MG63 (cell line): ENCODE data around the gene ADCY9. TPM values are rescaled to one million over a fixed set of nuclear protein-coding genes. Genes with fewer than 3 reads are reported as not detected.
A peak's percentile ranks its signal among the peaks of the same experiment; 100 is the strongest.

ENCODE experiments used
- DNase-seq: peaks from one replicate; pipeline ENCODE4 v3.0.0-alpha.2; 2020
- H3K27me3 ChIP-seq: fragments of 250-450 bp; sonication (Bioruptor Pico); 2 replicates; pipeline ENCODE4 v1.5.1; 2020; ENCODE audit warnings: mild to moderate bottlenecking, moderate library complexity
- H3K36me3 ChIP-seq: fragments of 250-450 bp; sonication (Bioruptor Pico); 2 replicates; pipeline ENCODE4 v1.5.1; 2020; ENCODE audit warnings: mild to moderate bottlenecking, moderate library complexity
- H3K4me3 ChIP-seq: fragments of 250-450 bp; sonication (Bioruptor Pico); 2 replicates; pipeline ENCODE4 v1.5.1; 2020; ENCODE audit warnings: mild to moderate bottlenecking, moderate library complexity
- H3K9me3 ChIP-seq: fragments of 250-450 bp; sonication (Bioruptor Pico); 2 replicates; pipeline ENCODE4 v1.5.1; 2020; ENCODE audit warnings: mild to moderate bottlenecking, moderate library complexity
- total RNA-seq: library from RNA; depleted of rRNA; stranded (reverse); fragments of >200 nt; shearing (Covaris generic); gene quantifications from 2 replicates; pipeline ENCODE4 v1.2.3, GENCODE V29; 2014; ENCODE audit warnings: low replicate concordance

ADCY9 gene
- total RNA-seq, 1 experiment from 2014 or later: 18.4 TPM

- Histone ChIP-seq H3K27me3 (no peaks in the 10 kb centered on the region), H3K36me3 (no peaks in the 10 kb centered on the region), H3K9me3 (no peaks in the 10 kb centered on the region; the same call in 1 of the 2 replicates)
Measured at GRCh38 chr16:4135537-4135936, 19.3 kb upstream of the ADCY9 start.

GRCh38 chr16:4133897-4134372, 17.7 kb upstream of the ADCY9 start:
- no peak overlapping the region for H3K4me3 ChIP-seq
- no peaks in the 10 kb centered on the region for H3K27me3 ChIP-seq
- H3K9me3 ChIP-seq: no peaks in the 10 kb centered on the region
- no peak for DNase-seq
- no peaks in the 10 kb centered on the region for H3K36me3 ChIP-seq

More at GRCh38 chr16:4135537-4135936, 19.3 kb upstream of the ADCY9 start:
- no peak overlapping the region for H3K4me3 ChIP-seq
- no peak for DNase-seq

- Histone ChIP-seq H3K36me3 (no peaks in the 10 kb centered on the region), H3K27me3 (no peaks in the 10 kb centered on the region), H3K4me3 (no peak overlapping the region), H3K9me3 (no peaks in the 10 kb centered on the region)
- DNase-seq: no peak
Measured at GRCh38 chr16:4131621-4132020, 15.4 kb upstream of the ADCY9 start.

GRCh38 chr16:4124535-4125294, 8.5 kb upstream of the ADCY9 start:
- no peaks in the 10 kb centered on the region for H3K36me3 ChIP-seq

GRCh38 chr16:4123616-4124300, 7.5 kb upstream of the ADCY9 start:
- Histone ChIP-seq H3K27me3 (no peaks in the 10 kb centered on the region), H3K4me3 (no peak overlapping the region), H3K9me3 (no peaks in the 10 kb centered on the region), H3K36me3 (no peaks in the 10 kb centered on the region)
- DNase-seq: peak; percentile 67

More at GRCh38 chr16:4124535-4125294, 8.5 kb upstream of the ADCY9 start:
- H3K27me3 ChIP-seq: no peaks in the 10 kb centered on the region
- no peak for DNase-seq
- no peak overlapping the region for H3K4me3 ChIP-seq
- H3K9me3 ChIP-seq: no peaks in the 10 kb centered on the region

- no peak for DNase-seq
- Histone ChIP-seq H3K27me3 (no peaks in the 10 kb centered on the region), H3K9me3 (no peaks in the 10 kb centered on the region), H3K4me3 (no peak overlapping the region), H3K36me3 (no peaks in the 10 kb centered on the region)
Measured at GRCh38 chr16:4120176-4120575, 3.9 kb upstream of the ADCY9 start.

GRCh38 chr16:4117250-4117578, 972 bp upstream of the ADCY9 start:
- Histone ChIP-seq H3K36me3 (peaks cover 26% of the 10 kb centered on the region), H3K4me3 (peak overlapping the region; percentile 65), H3K27me3 (no peaks in the 10 kb centered on the region), H3K9me3 (no peaks in the 10 kb centered on the region)
- no peak for DNase-seq

- Histone ChIP-seq H3K9me3 (no peaks in the 10 kb centered on the region), H3K4me3 (peak overlapping the region; percentile 69), H3K27me3 (no peaks in the 10 kb centered on the region), H3K36me3 (peaks cover 36% of the 10 kb centered on the region)
- no peak for DNase-seq
Measured at GRCh38 chr16:4115949-4116318, 308 bp downstream of the ADCY9 start.

- Histone ChIP-seq H3K4me3 (peak overlapping the region; percentile 69), H3K27me3 (no peaks in the 10 kb centered on the region), H3K9me3 (no peaks in the 10 kb centered on the region), H3K36me3 (peaks cover 42% of the 10 kb centered on the region)
- DNase-seq: peak; percentile 67
Measured at GRCh38 chr16:4115209-4115948, 863 bp downstream of the ADCY9 start.

GRCh38 chr16:4114257-4115208, 1.7 kb downstream of the ADCY9 start:
- peak overlapping the region; percentile 69 for H3K4me3 ChIP-seq
- H3K36me3 ChIP-seq: peaks cover 48% of the 10 kb centered on the region
- no peaks in the 10 kb centered on the region for H3K9me3 ChIP-seq
- no peaks in the 10 kb centered on the region for H3K27me3 ChIP-seq
- no peak for DNase-seq

GRCh38 chr16:4113358-4114256, 2.6 kb downstream of the ADCY9 start:
- H3K4me3 ChIP-seq: peak overlapping the region; percentile 69

GRCh38 chr16:4111748-4112696, 4.2 kb downstream of the ADCY9 start:
- no peaks in the 10 kb centered on the region for H3K9me3 ChIP-seq
- H3K27me3 ChIP-seq: no peaks in the 10 kb centered on the region
- peak; percentile 49 for DNase-seq
- peaks cover 61% of the 10 kb centered on the region for H3K36me3 ChIP-seq
- H3K4me3 ChIP-seq: peak overlapping the region; percentile 69

More at GRCh38 chr16:4113358-4114256, 2.6 kb downstream of the ADCY9 start:
- peak; percentile 37 for DNase-seq
- Histone ChIP-seq H3K36me3 (peaks cover 52% of the 10 kb centered on the region), H3K9me3 (no peaks in the 10 kb centered on the region), H3K27me3 (no peaks in the 10 kb centered on the region)

- Histone ChIP-seq H3K4me3 (no peak overlapping the region; the same call in 1 of the 2 replicates), H3K36me3 (peaks cover 68% of the 10 kb centered on the region), H3K9me3 (no peaks in the 10 kb centered on the region), H3K27me3 (no peaks in the 10 kb centered on the region)
- DNase-seq: no peak
Measured at GRCh38 chr16:4110680-4111079, 5.6 kb downstream of the ADCY9 start.

GRCh38 chr16:4110065-4110464, 6.2 kb downstream of the ADCY9 start:
- Histone ChIP-seq H3K27me3 (no peaks in the 10 kb centered on the region), H3K36me3 (peaks cover 67% of the 10 kb centered on the region), H3K4me3 (no peak overlapping the region), H3K9me3 (no peaks in the 10 kb centered on the region)
- no peak for DNase-seq
